ENCODE data around the gene KMT2C.
"Not testable (repeated sequence)": the region's sequence is repeated elsewhere in the genome, so short reads cannot be mapped to it uniquely, and the experiment has no call there.

The KMT2C gene

GRCh38 chr7:152430854-152431253, 4.9 kb downstream of the KMT2C start:
- TF ChIP-seq ZNF148 (tag by site-specific recombination; IDR thresholded peaks at IDR 0.05; ENCODE audit: borderline replicate concordance) (no peak), ZNF133 (tag by site-specific recombination; IDR thresholded peaks at IDR 0.05) (no peak), PRDM2 (tag by site-specific recombination; IDR thresholded peaks at IDR 0.05; ENCODE audit: borderline replicate concordance) (no peak), SETDB1 (IDR thresholded peaks at IDR 0.05; ENCODE audit: insufficient read length, low read length) (no peak), ZBTB8A (tag by site-specific recombination; IDR thresholded peaks at IDR 0.05) (no peak), SCRT1 (tag by site-specific recombination; IDR thresholded peaks at IDR 0.05; ENCODE audit: borderline replicate concordance) (no peak), SP3 (tag by site-specific recombination; IDR thresholded peaks at IDR 0.05) (no peak), TCF7L2 (IDR thresholded peaks at IDR 0.05; ENCODE audit: borderline replicate concordance, low read depth, low read length) (no peak), ZNF521 (tag by site-specific recombination; IDR thresholded peaks at IDR 0.05) (no peak), GLIS1 (tag by site-specific recombination; IDR thresholded peaks at IDR 0.05) (no peak)
- H3K36me3 ChIP-seq (ENCODE audit: control insufficient read depth in 2 of 2, insufficient read depth in 1 of 2, low read length in 2 of 2), result no peaks in the 10 kb centered on the region
- 0 out of 2 replicates have a peak, but pooled peaks cover 6% of the 10 kb centered on the region for H3K4me1 ChIP-seq (ENCODE audit: control insufficient read depth, insufficient read depth, low read length)
- POLR2A ChIA-PET, result no interaction called here
- no peaks in the 10 kb centered on the region for H3K9me3 ChIP-seq (ENCODE audit: control insufficient read depth, insufficient read depth, low read depth, low read length)
- no peak overlapping the region for H3K27ac ChIP-seq (ENCODE audit: extremely low read depth, low read depth, low read length)
- CTCF ChIA-PET, result no interaction called here
- no peak overlapping the region for H3K4me3 ChIP-seq (ENCODE audit: low read depth, low read length)

- H3K27ac ChIP-seq (ENCODE audit: extremely low read depth, low read depth, low read length); H3K4me1 ChIP-seq (ENCODE audit: control insufficient read depth, insufficient read depth, low read length); H3K4me3 ChIP-seq (ENCODE audit: low read depth, low read length); CTCF ChIA-PET; H3K9me3 ChIP-seq (ENCODE audit: control insufficient read depth, insufficient read depth, low read depth, low read length); POLR2A ChIA-PET; H3K36me3 ChIP-seq (ENCODE audit: control insufficient read depth in 2 of 2, insufficient read depth in 1 of 2, low read length in 2 of 2): not testable (repeated sequence)
Observed at GRCh38 chr7:152430118-152430517, 5.7 kb downstream of the KMT2C start.

- Histone ChIP-seq H3K4me3 (ENCODE audit: low read depth, low read length) (no peak overlapping the region), H3K27ac (ENCODE audit: extremely low read depth, low read depth, low read length) (no peak overlapping the region), H3K36me3 (ENCODE audit: control insufficient read depth in 2 of 2, insufficient read depth in 1 of 2, low read length in 2 of 2) (peaks cover 0 to 8% of the 10 kb centered on the region in 2 experiments; a peak in 1 of 3 replicates), H3K9me3 (ENCODE audit: control insufficient read depth, insufficient read depth, low read depth, low read length) (no peaks in the 10 kb centered on the region), H3K4me1 (ENCODE audit: control insufficient read depth, insufficient read depth, low read length) (0 out of 2 replicates have a peak, but pooled peaks cover 6% of the 10 kb centered on the region)
- ChIA-PET CTCF (interaction anchor here (0.6 kb wide), 1 partner anchor 89 kb away, joined by 3 read pairs; no protein-coding TSS in a partner anchor), POLR2A (no interaction called here)
- TF ChIP-seq ZNF600 (tag by site-specific recombination; IDR thresholded peaks at IDR 0.05) (no peak), ZIC2 (tag by site-specific recombination; IDR thresholded peaks at IDR 0.05) (no peak), ZNF391 (tag by site-specific recombination; IDR thresholded peaks at IDR 0.05; ENCODE audit: borderline replicate concordance, low read depth) (no peak), SCRT2 (tag by site-specific recombination; IDR thresholded peaks at IDR 0.05) (0 out of 2 replicates have a peak, but pooled peaks have one; percentile 13), ZNF670 (tag by site-specific recombination; IDR thresholded peaks at IDR 0.05; ENCODE audit: low read depth) (no peak), ZNF529 (tag by site-specific recombination; IDR thresholded peaks at IDR 0.05; ENCODE audit: insufficient replicate concordance) (no peak), TSHZ1 (tag by site-specific recombination; IDR thresholded peaks at IDR 0.05; ENCODE audit: borderline replicate concordance) (no peak), ZNF221 (tag by site-specific recombination; IDR thresholded peaks at IDR 0.05; ENCODE audit: borderline replicate concordance) (no peak)
Observed at GRCh38 chr7:152424348-152425108, 11.3 kb downstream of the KMT2C start.
